Measurements from ENCODE around the gene MYOM1. TPM values are rescaled to one million over a fixed set of nuclear protein-coding genes. Genes with fewer than 3 reads are reported as not detected.

MYOM1 gene
- total RNA-seq, 1 experiment from 2014 or later, result 0.02 TPM

GRCh38 chr18:3186678-3187658 lies 32.8 kb downstream of the MYOM1 start:
- no peak for DNase-seq (ENCODE audit: low spot score)

GRCh38 chr18:3184275-3184963 lies 35.3 kb downstream of the MYOM1 start:
- DNase-seq (ENCODE audit: low spot score), result no peak

- DNase-seq (ENCODE audit: low spot score), result no peak
These were observed 36.6 kb downstream of the MYOM1 start for GRCh38 chr18:3183103-3183717.

GRCh38 chr18:3180325-3180724 lies 39.4 kb downstream of the MYOM1 start:
- DNase-seq (ENCODE audit: low spot score), result no peak

GRCh38 chr18:3179430-3180089 lies 40.2 kb downstream of the MYOM1 start:
- DNase-seq (ENCODE audit: low spot score), result no peak

GRCh38 chr18:3177902-3178687 lies 41.7 kb downstream of the MYOM1 start:
- DNase-seq (ENCODE audit: low spot score), result peak; percentile 81

GRCh38 chr18:3175195-3175758 lies 44.5 kb downstream of the MYOM1 start:
- peak; percentile 29 for DNase-seq (ENCODE audit: low spot score)

GRCh38 chr18:3172097-3172496 lies 47.7 kb downstream of the MYOM1 start:
- DNase-seq (ENCODE audit: low spot score), result no peak

- DNase-seq (ENCODE audit: low spot score), result no peak
These were observed 48.1 kb downstream of the MYOM1 start for GRCh38 chr18:3171631-3172030.

GRCh38 chr18:3170441-3171161 lies 49.2 kb downstream of the MYOM1 start:
- no peak for DNase-seq (ENCODE audit: low spot score)

GRCh38 chr18:3164381-3164780 lies 55.4 kb downstream of the MYOM1 start:
- no peak for DNase-seq (ENCODE audit: low spot score)

- DNase-seq (ENCODE audit: low spot score), result no peak
These were observed 55.8 kb downstream of the MYOM1 start for GRCh38 chr18:3163968-3164367.

GRCh38 chr18:3162181-3162580 lies 57.6 kb downstream of the MYOM1 start:
- DNase-seq (ENCODE audit: low spot score), result no peak

- DNase-seq (ENCODE audit: low spot score), result no peak
These were observed 59.9 kb downstream of the MYOM1 start for GRCh38 chr18:3159830-3160229.

- DNase-seq (ENCODE audit: low spot score), result no peak
These were observed 62.2 kb downstream of the MYOM1 start for GRCh38 chr18:3157606-3158005.

GRCh38 chr18:3157086-3157485 lies 62.7 kb downstream of the MYOM1 start:
- no peak for DNase-seq (ENCODE audit: low spot score)

- DNase-seq (ENCODE audit: low spot score), result no peak
These were observed 63.5 kb downstream of the MYOM1 start for GRCh38 chr18:3156325-3156640.

- DNase-seq (ENCODE audit: low spot score), result no peak
These were observed 65.6 kb downstream of the MYOM1 start for GRCh38 chr18:3154214-3154613.

GRCh38 chr18:3153107-3153704 lies 66.6 kb downstream of the MYOM1 start:
- no peak for DNase-seq (ENCODE audit: low spot score)

- DNase-seq (ENCODE audit: low spot score), result no peak
These were observed 67.5 kb downstream of the MYOM1 start for GRCh38 chr18:3152294-3152693.

Data from H4 (cell line).